GM13977 (cell line): ENCODE results near the gene HOXB4.

Source experiments
- DNase-seq: peaks from one replicate; pipeline ENCODE4 v3.0.0; 2012; ENCODE audit warnings: low spot score
- CTCF ChIP-seq: IDR thresholded peaks from 2 replicates; pipeline ENCODE4 v1.5.1; 2012; ENCODE audit warnings: mild to moderate bottlenecking, control low read depth; ENCODE audit not compliant: insufficient read depth; ENCODE audit errors: extremely low read depth, missing control alignments
- in situ Hi-C: fragments of 300-500 bp; cut with MboI; formaldehyde crosslinking; loops from one replicate; pipeline ENCODE4 v1.12.0; 2022; ENCODE audit warnings: low sequenced_read_pairs, low pct_unique_long_range_greater_than_20kb, mixed read lengths, inconsistent platforms; ENCODE audit not compliant: unreplicated experiment

Gene HOXB4

GRCh38 chr17:48610282-48611211, 32.4 kb upstream of the HOXB4 start, which contains the start of gene HOXB7:
Gene HOXB7, minus strand, starts transcription at chr17:48611017. Its CDS starts 99 bp downstream, at chr17:48610918.
- in situ Hi-C loops = loop anchor here (10.0 kb wide), 1 partner anchor 114 kb away; the partner anchor contains the start of genes HOXB13, PRAC1 and PRAC2
- peak; percentile 89 for DNase-seq
- no peak for TF ChIP-seq CTCF

GRCh38 chr17:48609759-48610281, 31.7 kb upstream of the HOXB4 start:
- DNase-seq = no peak
- no peak for TF ChIP-seq CTCF
- in situ Hi-C loops = loop anchor here (10.0 kb wide), 1 partner anchor 115 kb away; the partner anchor contains the start of genes HOXB13, PRAC1 and PRAC2

GRCh38 chr17:48609033-48609432, 30.9 kb upstream of the HOXB4 start:
- no peak for DNase-seq
- no peak for TF ChIP-seq CTCF
- in situ Hi-C loops = no loop called here

- DNase-seq = no peak
- TF ChIP-seq CTCF = no peak
- in situ Hi-C loops = no loop called here
These were observed 30.3 kb upstream of the HOXB4 start for GRCh38 chr17:48608494-48608834.

GRCh38 chr17:48606892-48607614, 28.9 kb upstream of the HOXB4 start:
- no peak for TF ChIP-seq CTCF
- in situ Hi-C loops = no loop called here
- DNase-seq = no peak
